Mucosa of rectum (tissue), 2 donors: Measurements from ENCODE around the gene CDC42EP2.

Experiments
- H3K27ac ChIP-seq, 2 donors: one replicate each; pipeline ENCODE4 v1.7.0; 2013; ENCODE audit warnings: inconsistent platforms in 2 of 2, low read depth in 2 of 2, low read length in 2 of 2
- H3K27me3 ChIP-seq, 2 donors: one replicate each; pipeline ENCODE4 v1.7.0; 2013; ENCODE audit warnings: low read length in 2 of 2; ENCODE audit not compliant: control insufficient read depth in 2 of 2, insufficient read depth in 2 of 2
- H3K36me3 ChIP-seq, 2 donors: one replicate each; pipeline ENCODE4 v1.7.0; 2013; ENCODE audit warnings: low read length in 2 of 2; ENCODE audit not compliant: control insufficient read depth in 2 of 2, insufficient read depth in 2 of 2
- H3K4me1 ChIP-seq, 2 donors: one replicate each; pipeline ENCODE4 v1.7.0; 2013; ENCODE audit warnings: low read length in 2 of 2, mild to moderate bottlenecking in 1 of 2; ENCODE audit not compliant: control insufficient read depth in 2 of 2, insufficient read depth in 2 of 2
- H3K4me3 ChIP-seq, 2 donors: one replicate each; pipeline ENCODE4 v1.7.0; 2013; ENCODE audit warnings: low read length in 2 of 2
- H3K9ac ChIP-seq, 2 donors: one replicate each; pipeline ENCODE4 v1.7.0; 2013; ENCODE audit warnings: low read length in 2 of 2, low read depth in 1 of 2, mild to moderate bottlenecking in 1 of 2
- H3K9me3 ChIP-seq, 2 donors: one replicate each; pipeline ENCODE4 v1.7.0; 2013; ENCODE audit warnings: low read length in 2 of 2; ENCODE audit not compliant: control insufficient read depth in 2 of 2
- donor health status: healthy.
- donor health status: Normal muscosa, but diverticular disease.

Gene CDC42EP2, protein sequence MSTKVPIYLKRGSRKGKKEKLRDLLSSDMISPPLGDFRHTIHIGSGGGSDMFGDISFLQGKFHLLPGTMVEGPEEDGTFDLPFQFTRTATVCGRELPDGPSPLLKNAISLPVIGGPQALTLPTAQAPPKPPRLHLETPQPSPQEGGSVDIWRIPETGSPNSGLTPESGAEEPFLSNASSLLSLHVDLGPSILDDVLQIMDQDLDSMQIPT

GRCh38 chr11:65314501-65315203, at the start of gene CDC42EP2:
Gene CDC42EP2 (plus strand): TSS chr11:65314866. CDS start chr11:65320899, 6,033 bp downstream.
- H3K27me3 ChIP-seq: no peaks in the 10 kb centered on the region
- peak within 1 kb of the TSS; percentile 65 to 79 for H3K9ac ChIP-seq
- H3K9me3 ChIP-seq: no peaks in the 10 kb centered on the region
- H3K27ac ChIP-seq: peak within 1 kb of the TSS; percentile 88 to 92
- peak within 1 kb of the TSS; percentile 77 to 82 for H3K4me3 ChIP-seq
- H3K4me1 ChIP-seq: peaks cover 28 to 31% of the 10 kb centered on the region in 2 donors
- H3K36me3 ChIP-seq: no peaks in the 10 kb centered on the region

GRCh38 chr11:65266210-65266609, 48.5 kb upstream of the CDC42EP2 start:
- H3K27me3 ChIP-seq: no peaks in the 10 kb centered on the region
- H3K4me3 ChIP-seq: no peak overlapping the region
- H3K9me3 ChIP-seq: no peaks in the 10 kb centered on the region
- peaks cover 6 to 8% of the 10 kb centered on the region in 2 donors for H3K4me1 ChIP-seq
- H3K27ac ChIP-seq: no peak overlapping the region
- H3K36me3 ChIP-seq: peaks cover 5 to 14% of the 10 kb centered on the region in 2 donors
- H3K9ac ChIP-seq: no peak overlapping the region

DNA sequence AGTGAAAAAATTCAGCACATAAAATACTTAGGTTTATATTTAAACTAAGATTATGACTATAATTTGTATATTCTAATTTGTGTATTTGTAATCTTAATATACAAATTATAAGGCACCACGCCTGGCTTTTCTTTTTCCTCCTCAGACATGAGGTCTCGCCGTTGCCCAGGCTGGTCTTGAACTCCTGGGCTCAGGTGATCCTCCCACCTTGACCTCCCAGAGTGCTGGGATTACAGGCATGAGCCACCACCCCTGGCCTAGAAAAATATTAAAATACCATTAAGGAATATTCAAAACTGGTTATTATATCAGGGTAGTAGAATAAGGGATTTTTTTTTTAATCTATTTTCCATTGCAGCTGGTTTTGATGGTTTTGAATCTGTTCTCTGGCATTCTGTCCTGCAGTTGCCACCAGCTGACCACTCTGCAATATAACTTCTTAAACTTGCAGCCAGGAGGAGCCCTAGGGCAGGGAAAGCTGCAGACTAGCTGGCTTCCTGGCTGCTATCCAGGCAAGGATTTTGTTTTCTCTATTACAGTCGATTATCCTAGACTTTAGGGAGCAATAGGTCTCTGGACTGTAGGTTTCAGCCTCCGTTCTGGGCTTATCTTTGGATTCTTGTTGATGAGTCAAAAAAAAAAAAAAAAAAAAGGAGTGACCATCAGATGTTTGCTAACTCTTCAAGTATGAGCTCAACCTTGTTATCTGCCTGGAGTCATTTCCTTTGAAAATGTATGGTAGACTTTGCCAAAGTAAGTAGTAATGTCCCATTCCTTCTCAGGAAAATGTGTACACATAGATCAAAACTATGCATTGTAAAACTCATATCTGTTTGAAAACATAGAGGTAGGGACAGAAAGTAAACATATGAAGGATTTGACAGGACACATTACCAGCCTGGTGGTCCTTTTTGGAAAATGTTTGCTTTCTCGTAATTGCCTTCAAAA, 39.7 kb upstream of the CDC42EP2 start:
- Histone ChIP-seq H3K36me3 (peaks cover 5 to 10% of the 10 kb centered on the region in 2 donors), H3K4me3 (no peak overlapping the region), H3K27me3 (no peaks in the 10 kb centered on the region), H3K27ac (peak overlapping the region; percentile 49 to 61), H3K4me1 (peaks cover 0 to 7% of the 10 kb centered on the region in 2 donors), H3K9me3 (no peaks in the 10 kb centered on the region), H3K9ac (no peak overlapping the region)

- peaks cover 0 to 7% of the 10 kb centered on the region in 2 donors for H3K4me1 ChIP-seq
Measured at GRCh38 chr11:65275906-65276305, 38.8 kb upstream of the CDC42EP2 start.

GRCh38 chr11:65277631-65278277, 36.9 kb upstream of the CDC42EP2 start:
- H3K9me3 ChIP-seq: no peaks in the 10 kb centered on the region
- H3K27me3 ChIP-seq: no peaks in the 10 kb centered on the region
- H3K36me3 ChIP-seq: peaks cover 17 to 31% of the 10 kb centered on the region in 2 donors
- H3K27ac ChIP-seq: no peak overlapping the region
- H3K9ac ChIP-seq: no peak overlapping the region
- peaks cover 0 to 7% of the 10 kb centered on the region in 2 donors for H3K4me1 ChIP-seq
- no peak overlapping the region for H3K4me3 ChIP-seq

More at GRCh38 chr11:65275906-65276305, 38.8 kb upstream of the CDC42EP2 start:
- H3K27ac ChIP-seq: peak overlapping the region; percentile 49 to 61
- peak overlapping the region in 1 of 2 donors; percentile 34 for H3K9ac ChIP-seq
- H3K4me3 ChIP-seq: no peak overlapping the region
- H3K36me3 ChIP-seq: peaks cover 1 to 13% of the 10 kb centered on the region in 2 donors
- H3K27me3 ChIP-seq: no peaks in the 10 kb centered on the region
- H3K9me3 ChIP-seq: no peaks in the 10 kb centered on the region

GRCh38 chr11:65278356-65278755, 36.3 kb upstream of the CDC42EP2 start:
- H3K4me3 ChIP-seq: no peak overlapping the region
- H3K9ac ChIP-seq: no peak overlapping the region
- no peaks in the 10 kb centered on the region for H3K27me3 ChIP-seq
- no peak overlapping the region for H3K27ac ChIP-seq
- H3K9me3 ChIP-seq: no peaks in the 10 kb centered on the region
- peaks cover 17 to 36% of the 10 kb centered on the region in 2 donors for H3K36me3 ChIP-seq
- peaks cover 0 to 7% of the 10 kb centered on the region in 2 donors for H3K4me1 ChIP-seq

DNA sequence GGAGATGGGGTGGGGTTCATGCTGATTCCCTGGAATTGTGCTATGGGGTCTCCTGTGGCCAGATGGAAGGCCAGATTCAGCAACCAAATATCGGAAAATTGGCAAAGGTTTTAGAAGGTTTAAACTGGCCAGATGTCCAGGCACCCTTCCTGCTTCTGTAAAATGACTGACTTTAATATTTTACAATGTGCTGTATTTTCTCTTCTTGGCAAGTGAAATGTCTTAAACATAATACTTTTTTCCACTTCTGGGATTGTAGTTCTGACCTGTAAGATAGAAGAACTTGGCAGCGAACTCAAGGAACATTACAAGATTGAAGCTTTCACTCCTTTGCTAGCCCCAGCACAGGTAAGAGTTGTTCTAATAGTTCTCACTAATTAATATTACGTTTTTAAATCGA, 35.4 kb upstream of the CDC42EP2 start:
- Histone ChIP-seq H3K4me3 (no peak overlapping the region), H3K4me1 (peaks cover 0 to 7% of the 10 kb centered on the region in 2 donors), H3K27ac (no peak overlapping the region), H3K9ac (no peak overlapping the region), H3K9me3 (no peaks in the 10 kb centered on the region), H3K36me3 (peaks cover 17 to 36% of the 10 kb centered on the region in 2 donors), H3K27me3 (no peaks in the 10 kb centered on the region)

DNA sequence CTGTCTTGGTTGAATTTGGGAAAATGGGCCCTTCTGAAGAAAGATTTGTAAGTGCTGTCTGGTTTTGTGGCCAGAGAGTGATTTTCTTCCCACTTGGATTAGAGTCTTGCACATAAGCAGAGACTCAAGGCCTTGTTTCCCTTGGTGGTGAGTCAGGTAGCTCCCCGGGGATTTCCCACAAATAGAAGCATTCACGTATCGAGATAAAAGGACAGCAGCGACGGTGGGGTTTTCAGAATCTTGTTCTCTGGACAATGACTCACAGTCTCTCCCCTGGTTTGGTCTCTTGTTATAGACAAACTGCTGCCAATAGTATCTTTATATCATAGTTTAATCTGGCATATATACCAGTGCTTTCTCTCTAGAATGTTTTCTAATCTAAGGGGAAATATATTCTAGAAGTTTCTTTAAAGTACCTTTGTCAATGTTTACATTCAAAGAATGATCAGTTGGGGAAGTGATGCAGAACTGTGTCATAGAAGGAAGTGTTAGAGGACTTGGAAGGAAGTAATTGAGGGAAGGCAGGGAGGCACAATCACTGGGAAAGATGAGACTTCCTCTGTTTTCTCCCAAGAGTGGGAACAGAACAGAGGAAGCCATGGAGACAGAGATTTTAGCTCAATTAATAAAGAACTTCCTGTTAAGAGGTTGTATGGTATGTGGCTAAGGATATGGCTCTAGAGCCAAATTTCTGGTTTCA, 34.8 kb upstream of the CDC42EP2 start:
- Histone ChIP-seq H3K4me1 (peaks cover 0 to 7% of the 10 kb centered on the region in 2 donors), H3K27me3 (no peaks in the 10 kb centered on the region), H3K27ac (no peak overlapping the region), H3K9ac (no peak overlapping the region), H3K36me3 (peaks cover 17 to 36% of the 10 kb centered on the region in 2 donors), H3K4me3 (no peak overlapping the region), H3K9me3 (no peaks in the 10 kb centered on the region)

DNA sequence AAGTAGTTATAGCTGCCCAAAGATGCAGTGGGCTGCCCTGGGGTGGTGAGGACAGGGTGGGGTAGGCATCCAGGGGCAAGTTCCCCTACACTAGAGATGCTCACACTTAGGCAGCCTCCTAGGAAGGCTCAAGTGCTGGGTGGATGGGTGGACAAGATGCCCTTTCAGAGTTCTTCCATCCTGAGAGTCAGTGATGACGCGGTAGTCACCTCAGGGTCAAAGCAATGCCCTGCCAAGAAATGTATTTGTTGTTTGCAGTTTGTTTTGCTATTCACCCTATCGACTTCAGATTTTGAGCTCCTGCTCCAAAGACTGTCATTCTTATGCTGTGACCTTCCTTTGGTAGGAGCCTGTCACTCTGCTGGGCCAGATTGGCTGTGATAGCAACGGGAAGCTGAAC, 34.0 kb upstream of the CDC42EP2 start:
- Histone ChIP-seq H3K4me1 (peaks cover 0 to 4% of the 10 kb centered on the region in 2 donors), H3K9ac (no peak overlapping the region), H3K27me3 (no peaks in the 10 kb centered on the region), H3K36me3 (peaks cover 17 to 36% of the 10 kb centered on the region in 2 donors), H3K9me3 (no peaks in the 10 kb centered on the region), H3K27ac (no peak overlapping the region), H3K4me3 (no peak overlapping the region)
